HG02623 (cell line): ENCODE results near the gene ADAM22.

Experiments used
- ATAC-seq: cut with Tn5 transposase; IDR thresholded peaks from one replicate; pipeline ENCODE4 v1.9.1; 2021; ENCODE audit warnings: moderate library complexity; ENCODE audit not compliant: unreplicated experiment

Gene ADAM22

DNA sequence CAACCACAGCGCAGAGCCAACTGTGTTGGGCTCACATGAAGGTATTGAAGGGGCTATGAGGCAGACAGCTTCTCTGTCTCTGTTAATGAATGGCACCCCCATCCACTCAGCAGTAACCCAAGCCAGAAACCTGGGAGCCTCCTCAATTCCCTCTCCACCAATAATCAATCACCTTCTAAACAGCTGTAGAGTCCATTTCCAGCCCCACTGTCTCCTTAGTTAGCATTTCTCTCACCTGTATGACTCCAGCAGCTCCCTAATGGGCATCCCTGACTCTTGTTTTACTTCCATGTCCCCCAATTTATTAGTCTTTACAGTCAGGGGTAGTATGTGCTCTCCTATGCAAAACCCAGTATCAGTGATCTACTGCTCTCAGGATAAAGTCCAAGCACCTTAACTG lies 278.9 kb downstream of the ADAM22 start:
- no peak for ATAC-seq

DNA sequence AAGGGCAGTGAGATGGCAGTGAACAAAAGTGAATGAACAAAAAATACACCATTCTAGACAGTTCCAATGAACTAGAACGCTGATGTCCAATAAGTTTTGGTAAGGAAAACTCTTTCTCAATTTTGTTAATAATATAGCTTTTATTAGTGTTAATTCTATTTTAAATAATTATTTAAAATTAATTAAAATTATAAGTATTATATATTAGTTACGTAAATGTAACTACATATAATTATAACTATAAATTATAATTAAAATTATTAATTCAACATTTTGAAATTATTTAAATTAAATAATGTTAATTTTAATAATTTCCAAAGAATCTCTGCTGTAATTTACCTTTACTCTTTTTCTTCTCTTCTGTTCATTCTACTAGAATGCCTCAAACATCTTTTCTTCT lies 280.4 kb downstream of the ADAM22 start:
- no peak for ATAC-seq

DNA sequence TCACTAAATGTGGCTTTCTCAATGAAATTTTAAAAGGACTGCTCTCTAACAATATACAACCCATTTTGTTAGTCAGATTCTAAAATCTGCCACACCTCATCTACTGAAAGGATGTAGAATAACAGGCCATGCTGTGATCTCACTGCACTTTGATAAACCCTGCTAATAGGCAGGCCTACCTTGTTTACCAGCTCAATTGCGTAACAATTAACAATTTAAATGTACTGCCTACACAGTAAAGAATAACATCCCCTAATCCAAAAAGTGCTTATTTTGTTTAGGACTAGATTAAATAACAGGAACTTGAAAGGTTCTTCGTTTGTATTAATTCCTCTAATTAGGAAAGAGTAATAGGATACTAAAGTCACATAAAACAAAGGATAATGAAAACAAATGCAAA lies 281.2 kb downstream of the ADAM22 start:
- ATAC-seq = no peak

DNA sequence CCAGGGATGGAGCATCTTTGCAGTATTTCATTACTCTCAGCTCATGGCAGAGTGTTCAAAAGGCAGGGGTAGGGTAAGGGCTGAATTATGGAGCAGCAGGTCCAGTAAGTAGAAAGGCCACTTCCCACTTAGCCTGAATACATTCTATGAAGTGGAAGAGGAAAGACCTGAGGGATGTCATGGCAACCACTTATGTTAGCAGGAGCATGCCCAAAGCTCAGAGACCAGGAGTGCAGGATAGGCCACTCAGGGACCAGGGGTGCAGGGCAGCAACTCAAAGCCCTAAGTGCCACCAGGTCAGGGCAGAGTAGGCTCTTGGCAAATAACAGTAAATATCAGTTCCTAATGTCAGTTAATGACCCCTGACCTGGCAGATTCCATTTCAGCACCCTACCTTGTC lies 282.2 kb downstream of the ADAM22 start:
- no peak for ATAC-seq

DNA sequence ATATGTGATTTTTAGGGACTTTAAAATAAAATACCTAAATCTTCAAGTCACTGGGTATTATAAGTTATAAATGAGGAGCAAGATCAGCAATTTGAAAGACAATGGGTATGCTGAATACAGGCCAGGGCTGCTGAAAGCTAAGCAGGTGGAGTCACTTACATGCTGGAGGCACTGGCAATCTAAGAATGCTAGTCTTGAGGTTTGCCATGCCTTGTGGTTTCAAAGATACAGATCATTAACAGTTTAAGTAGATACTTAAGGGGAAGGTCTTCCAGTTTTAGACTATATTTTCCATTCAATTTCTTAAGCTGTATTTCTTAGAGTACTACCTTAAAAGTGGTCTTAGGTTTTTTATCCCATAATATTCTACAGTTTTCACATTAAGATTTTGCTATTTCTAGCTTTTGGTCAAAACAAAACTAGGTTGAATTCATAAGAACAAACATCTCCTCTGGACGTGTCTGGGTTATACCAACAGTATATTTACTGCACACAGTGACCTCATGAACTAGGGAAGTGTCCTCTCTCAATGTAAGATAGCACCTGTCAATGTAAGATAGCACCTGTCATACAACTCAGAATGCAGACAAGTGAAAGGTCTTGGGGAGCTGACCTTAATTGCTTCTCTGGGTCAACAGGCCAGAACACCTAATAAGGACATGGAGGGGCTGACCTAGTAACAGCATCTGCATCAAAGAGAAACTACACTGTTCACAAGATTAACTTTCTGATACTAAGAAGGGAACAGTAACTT lies 283.8 kb downstream of the ADAM22 start:
- peak; percentile 72 for ATAC-seq

DNA sequence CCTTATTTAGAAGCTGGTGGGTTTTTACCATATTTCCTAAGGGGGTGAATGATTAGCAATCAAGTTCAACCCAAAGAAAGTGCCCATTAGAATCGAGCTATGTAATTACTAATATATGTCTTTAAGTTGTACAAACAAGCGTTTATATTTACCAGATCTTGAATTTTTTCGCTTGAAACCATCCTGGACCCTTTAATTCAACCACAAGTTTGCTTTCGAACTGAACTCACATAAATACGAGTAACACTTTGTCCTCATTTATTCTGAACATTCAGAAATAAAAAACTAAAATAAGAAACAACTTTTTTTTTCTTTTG lies 284.3 kb downstream of the ADAM22 start:
- no peak for ATAC-seq

DNA sequence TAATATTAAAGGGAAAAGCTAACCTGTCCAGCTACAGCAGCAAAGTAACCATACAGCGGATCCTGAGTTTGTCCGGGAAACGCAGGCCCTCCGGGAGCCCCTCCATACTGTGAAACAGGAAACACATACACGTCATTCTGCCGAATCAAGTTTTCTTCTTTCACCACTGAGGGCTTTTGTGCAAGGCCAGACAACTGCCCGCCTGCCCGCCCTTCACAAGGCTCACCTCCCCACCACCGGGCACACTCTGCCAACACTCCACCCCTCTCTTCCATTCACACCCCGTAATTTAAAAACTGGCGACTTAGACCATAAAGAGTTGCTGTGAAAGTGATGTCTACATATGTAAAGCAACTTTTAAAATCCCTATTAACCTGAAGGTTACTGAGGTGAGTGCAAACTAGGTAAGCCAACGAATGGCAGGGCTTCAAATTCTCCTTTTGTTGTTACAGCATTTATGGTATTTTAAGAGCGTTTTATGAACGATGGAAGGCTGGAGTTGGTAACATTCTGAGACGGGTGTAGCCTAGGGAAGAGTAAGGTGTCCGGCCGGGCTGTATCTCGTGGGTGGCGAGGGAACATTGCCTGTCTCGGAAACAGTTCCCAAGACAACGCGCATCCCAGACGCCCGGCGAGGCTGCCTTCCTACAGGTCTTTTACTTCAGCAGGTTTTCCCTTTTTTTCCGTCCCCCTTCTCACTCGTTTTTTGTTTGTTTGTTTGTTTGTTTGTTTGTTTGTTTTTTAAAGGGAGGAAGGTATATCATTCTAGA lies 285.0 kb downstream of the ADAM22 start:
- peak; percentile 19 for ATAC-seq

DNA sequence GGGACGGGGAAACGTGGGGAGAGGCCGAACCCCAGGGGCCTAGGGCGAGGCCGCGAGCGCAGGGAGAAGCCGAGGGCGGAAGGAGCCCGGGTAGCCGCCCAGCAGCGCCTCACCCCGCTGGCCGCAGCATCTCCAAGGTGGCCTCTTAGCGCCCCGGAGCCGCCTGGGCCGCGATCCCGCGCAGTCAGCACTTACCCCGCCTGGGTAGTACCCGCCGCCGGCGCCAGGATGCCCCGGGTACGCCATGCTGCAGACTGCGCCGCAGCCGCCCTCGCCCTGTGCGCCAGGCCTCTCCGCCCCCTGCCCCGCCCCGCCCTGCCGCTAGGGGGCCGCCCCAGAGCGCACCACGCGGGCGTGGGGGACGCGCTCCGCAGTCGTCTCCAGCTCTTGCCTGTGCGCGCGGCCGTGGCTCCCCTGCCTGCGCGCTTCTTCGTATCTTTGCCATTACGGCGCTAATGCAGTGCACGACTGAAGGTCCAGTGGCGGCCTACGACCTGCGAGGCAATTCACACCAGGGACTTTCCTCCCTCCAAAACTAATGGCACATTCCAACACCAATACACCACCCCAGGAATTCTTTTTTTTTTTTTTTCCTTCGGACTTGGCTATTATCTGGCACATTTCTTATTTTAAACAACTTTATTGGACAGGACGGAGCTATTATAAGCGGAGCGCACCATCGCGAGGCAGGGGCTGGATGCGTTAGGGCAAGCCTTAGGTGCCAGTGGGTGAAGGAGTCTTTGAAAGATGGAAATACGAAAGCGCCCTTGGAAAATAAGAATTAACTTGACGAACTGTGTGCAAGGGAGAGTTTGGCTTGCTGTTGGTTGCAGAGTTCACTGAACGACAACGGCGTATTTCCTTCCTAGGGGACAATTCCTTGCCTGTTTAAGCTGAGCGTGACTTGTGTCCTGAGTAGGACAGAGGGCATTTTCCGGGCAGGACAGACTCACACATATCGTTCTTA lies 286.0 kb downstream of the ADAM22 start, which contains the start of gene SRI:
Gene SRI (minus strand): TSS at position 258 of the 967 bp plus-strand sequence. CDS start 12 bp downstream, at position 246.
- ATAC-seq = peak; percentile 65

DNA sequence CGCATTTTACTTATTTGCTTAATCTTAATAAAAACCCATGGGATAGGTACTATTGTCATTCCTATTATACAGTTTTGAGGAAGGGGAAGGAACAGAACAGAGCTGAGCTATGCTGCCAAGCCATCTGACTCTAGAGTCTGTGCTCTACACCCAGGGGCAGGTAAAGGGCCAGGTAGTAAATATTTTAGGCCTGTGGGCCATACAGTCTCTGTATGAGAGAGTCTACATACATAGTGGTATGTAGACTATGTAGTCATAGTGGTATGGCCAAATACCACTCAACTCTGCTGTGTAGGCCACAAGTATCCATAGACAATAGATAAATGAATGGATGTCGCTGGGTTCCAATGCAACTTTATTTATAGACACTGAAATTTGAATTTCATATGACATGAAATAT lies 289.2 kb downstream of the ADAM22 start:
- no peak for ATAC-seq

DNA sequence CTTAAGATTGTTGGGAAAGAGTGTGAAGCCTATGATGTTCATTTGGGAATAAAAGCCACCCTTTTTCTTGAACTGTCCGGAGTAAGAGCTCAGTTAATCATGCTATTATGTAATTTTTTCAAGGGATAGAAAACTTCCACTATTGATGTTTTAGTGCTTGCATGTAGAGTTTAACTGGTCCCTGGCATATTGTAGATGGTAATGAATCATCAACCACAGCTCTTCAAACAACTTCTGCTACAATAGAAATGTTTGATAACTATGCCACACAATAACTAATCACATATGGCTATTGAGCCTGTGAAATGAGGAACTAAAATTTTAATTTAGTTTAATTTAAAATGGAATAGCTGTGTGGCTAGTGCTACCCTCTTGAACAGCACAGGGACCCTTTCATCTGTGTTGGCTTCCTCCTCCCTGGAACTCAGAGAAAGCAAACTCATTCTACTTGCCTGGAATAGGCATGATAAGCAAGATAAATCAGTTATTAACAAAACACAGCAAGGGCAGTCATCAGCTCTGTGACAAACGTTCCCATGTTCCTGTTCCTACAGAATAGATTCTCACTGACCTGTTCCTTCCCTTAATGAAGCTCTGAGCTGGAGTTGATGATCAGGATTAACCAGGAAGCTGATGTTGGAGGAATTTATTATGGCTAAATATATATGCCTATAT lies 290.7 kb downstream of the ADAM22 start:
- ATAC-seq = no peak

DNA sequence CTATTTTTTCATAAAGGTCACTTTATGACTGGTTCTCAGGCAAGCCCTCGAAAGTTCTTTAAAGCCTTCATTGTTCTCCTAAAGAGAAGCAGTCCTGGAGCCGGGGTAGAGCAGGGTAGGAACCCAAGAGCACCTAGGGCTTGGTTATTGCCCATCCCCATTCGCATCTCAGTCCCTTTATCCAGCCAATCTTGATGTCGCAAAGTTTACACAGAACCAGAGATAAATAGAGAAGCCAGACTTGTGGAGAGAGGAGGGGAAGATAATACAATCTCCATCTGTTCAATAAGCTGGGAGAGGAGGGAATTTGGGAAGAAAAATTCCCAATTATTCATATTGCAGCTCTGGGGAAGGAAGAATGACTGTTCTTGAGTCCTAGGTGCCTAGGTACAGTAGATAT lies 292.1 kb downstream of the ADAM22 start:
- ATAC-seq = no peak

DNA sequence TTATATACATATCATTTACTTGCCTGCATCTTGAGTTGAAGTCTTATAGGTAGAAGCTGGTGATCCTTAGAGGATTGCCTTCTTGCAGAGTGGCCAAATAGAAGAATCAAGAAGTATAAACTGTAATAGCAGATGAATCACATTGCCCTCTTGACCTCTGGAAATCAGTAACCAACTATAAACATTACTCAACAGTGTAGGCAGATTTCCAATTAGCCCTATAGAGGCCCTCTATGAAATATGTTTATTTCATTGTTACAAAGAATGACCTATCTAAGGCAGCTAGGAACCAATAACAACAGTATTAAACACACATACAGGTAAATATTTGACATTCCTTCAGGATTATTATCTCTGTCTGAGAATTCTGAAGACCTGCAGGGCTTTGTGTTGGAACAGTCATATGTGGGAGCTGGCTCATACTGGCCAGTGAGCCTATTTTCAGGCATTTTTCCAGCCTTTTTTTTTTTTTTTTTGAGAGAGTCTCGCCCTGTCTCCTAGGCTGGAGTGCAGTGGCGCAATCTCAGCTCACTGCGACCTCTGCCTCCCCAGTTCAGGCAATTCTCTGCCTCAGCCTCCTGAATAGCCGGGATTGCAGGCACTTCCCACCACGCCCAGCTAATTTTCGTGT lies 292.9 kb downstream of the ADAM22 start:
- ATAC-seq = no peak

DNA sequence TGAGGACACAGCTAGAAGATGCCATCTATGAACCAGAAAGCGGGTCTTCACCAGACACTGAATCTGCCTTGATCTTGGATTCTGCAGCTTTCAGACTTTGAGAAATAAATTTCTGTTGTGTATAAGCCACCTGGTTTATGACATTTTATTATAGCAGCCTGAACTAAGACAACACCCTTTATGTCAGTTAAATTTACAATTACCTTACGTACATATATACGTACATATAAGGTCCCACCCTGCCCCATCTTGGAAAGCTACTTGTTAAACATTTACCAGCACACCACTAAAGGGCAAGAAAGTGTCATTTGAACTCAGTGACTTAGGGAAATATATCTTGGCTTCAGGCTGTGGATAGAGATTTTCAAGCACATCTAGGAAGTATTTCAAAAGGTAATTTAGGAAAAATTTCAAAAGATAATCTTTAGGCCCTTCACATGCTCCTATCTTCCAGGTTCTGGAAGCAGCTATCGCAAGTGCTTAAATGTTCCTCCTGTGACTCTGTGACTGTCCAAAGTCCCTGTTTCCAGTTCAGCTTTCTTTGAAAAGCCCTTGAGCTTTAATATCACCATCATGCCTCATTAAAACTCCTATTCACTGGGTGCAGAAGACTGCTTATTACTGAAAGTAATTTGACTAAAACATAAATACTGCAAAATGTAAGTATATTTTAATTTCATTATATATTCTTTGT lies 295.4 kb downstream of the ADAM22 start:
- ATAC-seq = no peak

DNA sequence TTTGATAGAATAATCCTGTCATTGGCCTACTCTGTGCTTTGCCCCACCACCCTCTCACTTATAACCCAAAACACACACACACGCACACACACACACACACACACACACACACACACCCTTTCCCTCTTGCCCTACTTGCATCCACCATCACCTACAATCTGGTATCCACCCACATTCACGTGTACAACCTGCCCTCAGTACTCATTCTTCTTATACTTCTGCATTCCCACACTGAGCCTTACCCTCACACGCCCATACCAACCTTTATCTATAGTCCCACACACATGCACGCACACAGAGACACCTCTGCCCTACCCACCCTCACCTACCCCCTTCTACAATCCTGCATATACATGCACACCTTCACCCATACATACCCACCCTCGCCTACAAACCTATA lies 296.6 kb downstream of the ADAM22 start:
- no peak for ATAC-seq

DNA sequence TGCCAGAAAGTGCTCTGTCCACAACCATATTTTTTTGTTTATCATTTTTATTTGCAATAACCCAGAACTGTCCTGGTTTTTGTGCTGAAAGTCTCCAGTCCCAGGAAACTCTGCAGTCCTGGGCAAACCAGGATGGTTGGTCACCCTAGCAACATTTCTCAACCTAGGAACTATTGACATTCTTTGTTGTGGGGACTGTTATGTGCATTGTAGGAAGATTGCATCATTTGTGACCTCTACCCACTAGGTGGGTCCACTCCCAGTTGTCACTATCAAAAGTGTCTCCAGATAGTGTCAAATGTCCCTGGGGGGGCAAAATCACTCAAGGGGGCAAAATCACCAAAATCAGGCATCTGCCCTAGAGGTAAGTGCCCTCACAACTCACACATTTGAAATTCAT lies 299.8 kb downstream of the ADAM22 start:
- no peak for ATAC-seq

DNA sequence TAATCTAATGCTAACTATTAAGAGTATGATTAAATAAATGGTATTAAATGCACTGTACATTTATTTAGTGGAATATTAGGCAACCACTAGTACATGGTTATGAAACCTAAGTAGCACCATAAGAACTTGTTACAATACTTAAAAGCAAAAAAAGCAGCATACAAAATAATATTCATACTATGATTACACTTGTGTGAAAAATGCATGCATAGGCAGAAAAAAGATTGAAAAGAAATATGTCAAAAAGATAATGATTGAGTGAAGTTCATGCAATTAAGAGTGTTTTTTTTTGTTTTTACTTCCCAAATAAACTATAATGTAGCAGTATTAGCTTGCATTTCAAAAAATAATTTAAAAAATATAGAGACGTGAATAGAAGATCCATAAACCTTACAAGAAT lies 305.8 kb downstream of the ADAM22 start:
- ATAC-seq = no peak

DNA sequence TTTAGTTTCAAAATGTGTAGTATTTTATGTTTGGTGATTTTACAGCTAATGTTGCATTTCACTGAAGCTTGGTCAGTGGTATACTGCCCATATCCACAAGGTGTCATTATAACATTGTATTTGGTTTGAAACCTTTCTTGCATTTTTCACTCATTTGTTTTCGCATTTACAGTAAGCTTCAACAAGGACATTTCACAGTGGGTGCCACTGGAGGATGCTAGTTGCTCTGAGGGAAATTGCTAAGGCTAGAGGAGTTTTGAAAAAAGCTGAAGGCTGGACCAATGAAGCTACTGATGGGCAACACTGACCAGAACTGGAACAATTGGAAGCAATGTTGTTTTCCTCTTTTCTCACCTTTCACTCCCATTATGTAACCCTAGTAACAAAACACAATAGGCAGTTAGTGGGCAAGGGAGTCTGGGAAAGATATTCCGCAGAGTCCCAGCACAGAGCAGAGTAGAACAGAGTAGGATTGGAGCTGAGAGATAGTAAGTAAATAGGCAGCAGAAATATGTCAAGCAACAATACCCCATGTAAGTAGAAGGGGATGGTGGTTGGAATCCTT lies 309.4 kb downstream of the ADAM22 start:
- ATAC-seq = peak; percentile 75

DNA sequence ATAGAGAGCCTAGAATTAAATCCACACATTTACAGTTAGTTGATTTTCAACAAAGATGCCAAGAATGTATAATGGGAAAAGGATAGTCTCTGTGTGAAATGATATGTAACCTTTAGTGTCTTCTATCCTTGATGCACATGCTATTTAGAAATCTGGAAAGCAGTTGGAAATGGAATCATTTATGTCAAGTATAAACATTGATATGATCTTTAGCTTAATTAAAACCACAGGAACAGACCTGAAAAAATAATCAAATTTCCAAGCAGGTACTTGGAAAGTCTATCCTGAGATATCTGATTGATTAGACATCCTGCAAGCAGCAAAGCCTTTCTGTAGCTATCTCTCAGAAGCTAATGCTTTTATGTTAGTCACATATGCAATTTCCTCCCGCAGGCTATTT lies 310.2 kb downstream of the ADAM22 start:
- no peak for ATAC-seq
